Measurements from ENCODE around the gene FAM136A.

DNA sequence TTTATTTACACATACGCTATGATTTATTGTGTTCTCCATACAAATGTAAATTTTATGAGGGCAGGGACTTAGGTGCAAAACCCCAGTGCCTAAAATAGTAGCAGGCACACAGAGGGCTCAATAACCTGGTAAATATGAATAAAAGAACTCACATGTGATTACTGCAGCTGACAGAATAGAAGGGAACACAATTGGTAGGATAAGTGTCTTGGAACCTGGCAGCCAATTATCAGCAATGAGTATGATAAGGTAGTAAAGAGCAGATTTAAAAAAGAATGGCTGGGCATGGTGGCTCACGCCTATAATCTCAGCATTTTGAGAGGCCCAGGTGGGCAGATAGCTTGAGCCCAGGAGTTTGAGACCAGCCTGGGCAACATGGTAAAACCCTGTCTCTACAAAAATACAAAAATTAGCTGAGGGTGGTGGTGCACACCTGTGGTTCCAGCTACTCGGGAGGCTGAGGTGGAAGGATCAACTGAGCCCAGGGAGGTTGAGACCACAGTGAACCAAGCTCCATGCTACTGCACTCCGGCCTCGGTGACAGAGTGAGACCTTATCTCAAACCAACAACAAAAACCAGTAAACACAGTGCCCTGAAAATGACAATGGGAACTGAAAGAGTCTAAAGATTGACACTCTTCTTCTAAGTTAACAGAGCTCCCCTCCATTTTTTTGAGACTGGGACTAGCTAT, 18.2 kb downstream of the FAM136A start:
- TF ChIP-seq, protein P1, sequence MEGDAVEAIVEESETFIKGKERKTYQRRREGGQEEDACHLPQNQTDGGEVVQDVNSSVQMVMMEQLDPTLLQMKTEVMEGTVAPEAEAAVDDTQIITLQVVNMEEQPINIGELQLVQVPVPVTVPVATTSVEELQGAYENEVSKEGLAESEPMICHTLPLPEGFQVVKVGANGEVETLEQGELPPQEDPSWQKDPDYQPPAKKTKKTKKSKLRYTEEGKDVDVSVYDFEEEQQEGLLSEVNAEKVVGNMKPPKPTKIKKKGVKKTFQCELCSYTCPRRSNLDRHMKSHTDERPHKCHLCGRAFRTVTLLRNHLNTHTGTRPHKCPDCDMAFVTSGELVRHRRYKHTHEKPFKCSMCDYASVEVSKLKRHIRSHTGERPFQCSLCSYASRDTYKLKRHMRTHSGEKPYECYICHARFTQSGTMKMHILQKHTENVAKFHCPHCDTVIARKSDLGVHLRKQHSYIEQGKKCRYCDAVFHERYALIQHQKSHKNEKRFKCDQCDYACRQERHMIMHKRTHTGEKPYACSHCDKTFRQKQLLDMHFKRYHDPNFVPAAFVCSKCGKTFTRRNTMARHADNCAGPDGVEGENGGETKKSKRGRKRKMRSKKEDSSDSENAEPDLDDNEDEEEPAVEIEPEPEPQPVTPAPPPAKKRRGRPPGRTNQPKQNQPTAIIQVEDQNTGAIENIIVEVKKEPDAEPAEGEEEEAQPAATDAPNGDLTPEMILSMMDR (IDR thresholded peaks at IDR 0.05) = no peak
- no peak for TF ChIP-seq EZH2 (IDR thresholded peaks at IDR 0.05)
